Mesenteric fat pad (tissue), 1 donor: ENCODE results near the gene AJAP1. TPM values are rescaled to one million over a fixed set of nuclear protein-coding genes. Genes with fewer than 3 reads are reported as not detected.
"Not testable (repeated sequence)": the region's sequence is repeated elsewhere in the genome, so short reads cannot be mapped to it uniquely, and the experiment has no call there.

Experiments
- DNase-seq: peaks from one replicate; pipeline ENCODE4 v3.0.0-alpha.2; 2020; ENCODE audit warnings: low spot score
- long read RNA-seq: library from polyadenylated mRNA; unstranded; transcript quantifications from one replicate; pipeline ENCODE4 v2.0.0, GENCODE V29; 2020
- total RNA-seq: library from RNA; stranded (reverse); fragmentation: NEBNext Ultra II Directional; extraction: Animal tissue kit (Norgen Biotek cat#: 25700); gene quantifications from one replicate; pipeline ENCODE4 v1.2.1, GENCODE V29; 2021
- donor health status: DM: yes; HTN: yes; CAD: no.

AJAP1 gene, protein sequence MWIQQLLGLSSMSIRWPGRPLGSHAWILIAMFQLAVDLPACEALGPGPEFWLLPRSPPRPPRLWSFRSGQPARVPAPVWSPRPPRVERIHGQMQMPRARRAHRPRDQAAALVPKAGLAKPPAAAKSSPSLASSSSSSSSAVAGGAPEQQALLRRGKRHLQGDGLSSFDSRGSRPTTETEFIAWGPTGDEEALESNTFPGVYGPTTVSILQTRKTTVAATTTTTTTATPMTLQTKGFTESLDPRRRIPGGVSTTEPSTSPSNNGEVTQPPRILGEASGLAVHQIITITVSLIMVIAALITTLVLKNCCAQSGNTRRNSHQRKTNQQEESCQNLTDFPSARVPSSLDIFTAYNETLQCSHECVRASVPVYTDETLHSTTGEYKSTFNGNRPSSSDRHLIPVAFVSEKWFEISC
- 0.55 TPM for total RNA-seq
- long read RNA-seq, full-length matches to known transcripts: 1 of 4 reads
- long read RNA-seq, partial matches to known transcripts: 0 of 4 reads
- long read RNA-seq, other reads (novel, unspliced or antisense): 3 of 4 reads

GRCh38 chr1:4653796-4654725 lies at the start of gene AJAP1:
TSS of gene AJAP1 (plus strand) at chr1:4654609. CDS start at chr1:4655426, 817 bp downstream.
- no peak for DNase-seq

DNA sequence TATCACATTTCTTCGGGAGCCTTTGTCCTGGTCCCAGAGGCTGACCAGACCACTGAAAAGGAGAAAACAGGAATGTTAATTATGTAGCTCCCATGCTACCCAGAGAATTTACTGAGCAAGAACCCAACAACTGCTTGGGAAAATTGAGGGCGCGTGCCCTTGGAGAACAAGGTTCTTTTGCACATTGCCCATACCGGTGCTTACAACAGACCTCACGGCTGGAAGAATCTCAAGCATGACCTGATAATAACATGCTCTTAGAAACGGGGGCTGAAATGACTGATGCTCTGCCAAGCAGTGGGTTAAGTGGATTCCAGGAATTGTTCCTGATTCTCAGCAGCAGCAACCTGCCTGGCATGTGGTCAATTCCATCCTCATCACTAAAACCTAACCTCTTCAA lies 49.3 kb upstream of the AJAP1 start:
- no peak for DNase-seq

DNA sequence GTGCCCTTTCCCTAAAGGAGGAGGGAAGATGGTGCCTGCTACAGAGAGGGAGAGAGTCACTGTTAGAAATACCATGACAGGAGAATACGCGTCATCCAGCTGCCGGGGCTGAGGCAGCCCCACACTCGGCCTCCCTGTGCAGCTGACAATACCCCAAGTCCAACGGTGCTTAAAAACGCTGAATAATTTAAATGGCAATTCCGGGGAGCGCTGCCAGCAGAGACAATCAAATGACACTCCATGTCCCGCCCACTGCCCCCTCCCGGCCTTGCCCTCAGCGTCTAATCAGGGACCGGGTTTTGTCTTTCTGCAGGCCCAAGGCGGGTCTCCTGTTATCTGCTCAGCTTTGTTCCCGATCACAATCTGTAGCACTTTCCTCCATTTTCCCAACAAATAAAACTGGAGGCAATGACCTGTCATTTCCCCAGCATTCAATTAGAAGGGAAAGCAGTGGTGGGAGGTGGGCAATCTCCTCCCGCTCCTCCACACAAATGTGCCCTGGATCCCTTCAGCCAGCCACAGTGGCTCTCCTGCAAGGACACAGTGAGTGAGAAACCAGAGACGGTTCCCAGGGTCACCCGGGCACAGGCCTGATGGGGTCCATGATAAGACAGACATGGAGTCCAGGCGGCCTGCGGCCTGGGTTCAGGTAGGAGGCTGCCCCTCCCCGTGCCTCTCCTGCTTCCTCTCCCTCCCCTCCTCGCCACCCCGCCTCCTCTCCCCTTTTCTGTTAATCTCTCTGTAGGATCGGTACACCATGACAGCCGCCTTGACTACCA lies 42.7 kb upstream of the AJAP1 start:
- DNase-seq: no peak

GRCh38 chr1:4612991-4613390 lies 41.4 kb upstream of the AJAP1 start:
- no peak for DNase-seq

GRCh38 chr1:4613606-4614370 lies 40.6 kb upstream of the AJAP1 start:
- no peak for DNase-seq

- no peak for DNase-seq
Observed at GRCh38 chr1:4614371-4615137, 39.9 kb upstream of the AJAP1 start.

DNA sequence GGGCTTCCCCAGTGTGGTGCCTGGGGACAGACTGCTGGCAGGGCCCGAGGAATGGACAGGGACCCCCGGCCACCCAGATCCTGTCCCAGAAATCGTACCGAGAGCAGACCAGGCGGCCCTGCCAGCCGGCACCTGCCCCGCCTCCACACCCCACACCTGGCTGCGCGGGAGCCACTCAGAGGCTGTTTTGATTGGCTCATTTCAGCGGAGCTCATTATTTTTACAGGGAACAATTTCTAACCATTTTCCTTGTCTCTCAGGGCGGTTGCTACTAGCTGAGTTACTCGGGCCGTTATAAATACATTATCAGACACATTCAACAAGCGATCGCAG lies 39.3 kb upstream of the AJAP1 start:
- DNase-seq: no peak

DNA sequence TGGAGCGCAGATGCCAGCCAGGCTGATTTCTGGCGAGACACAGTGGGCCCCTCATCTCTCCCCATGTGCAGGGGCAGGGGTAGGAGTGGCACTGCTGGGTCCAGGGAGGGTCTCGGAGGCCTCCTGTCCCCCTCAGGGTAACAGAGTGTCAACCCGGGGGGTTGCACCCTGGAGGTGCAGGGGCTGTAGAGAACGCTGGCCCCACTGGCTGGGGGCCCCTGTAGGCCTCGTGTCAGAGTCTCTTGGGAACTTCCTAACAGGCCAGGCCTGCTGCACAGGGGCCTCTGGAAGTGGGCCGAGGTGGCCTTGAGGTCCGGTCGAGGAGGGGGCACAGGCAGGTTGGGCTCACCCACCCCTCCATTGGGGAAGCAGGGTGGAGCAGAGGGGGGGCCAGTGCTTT lies 38.9 kb upstream of the AJAP1 start:
- no peak for DNase-seq

DNA sequence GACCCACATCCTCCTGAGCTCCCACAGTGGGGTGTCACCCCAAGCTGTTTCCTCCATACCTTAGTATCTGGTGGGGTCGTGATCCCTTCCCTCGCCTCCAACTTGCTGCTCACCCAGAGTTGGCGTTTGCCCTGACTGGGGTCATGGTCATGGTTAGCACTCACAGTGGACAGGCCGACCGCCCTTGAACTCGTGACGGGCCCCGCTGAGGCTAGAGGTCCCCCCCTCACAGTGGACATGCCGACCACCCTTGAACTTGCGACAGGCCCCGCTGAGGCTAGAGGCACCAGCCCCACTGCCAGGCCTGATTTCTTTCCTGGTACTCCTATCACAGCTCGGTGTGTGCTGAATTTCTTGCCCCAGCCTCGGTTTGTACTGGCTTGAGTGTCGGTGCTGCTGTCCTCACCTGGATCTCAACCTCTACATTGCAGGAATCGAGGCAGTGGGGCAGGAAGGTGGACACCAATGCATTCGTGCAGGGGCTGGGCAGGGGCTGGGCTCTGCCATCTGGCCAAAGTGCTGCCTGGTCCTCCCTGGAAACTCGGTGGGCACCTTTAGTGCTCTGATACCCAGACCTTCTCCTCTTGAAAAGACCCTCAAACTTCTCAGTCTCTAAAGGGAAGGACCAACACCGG lies 37.5 kb upstream of the AJAP1 start:
- DNase-seq: no peak

DNA sequence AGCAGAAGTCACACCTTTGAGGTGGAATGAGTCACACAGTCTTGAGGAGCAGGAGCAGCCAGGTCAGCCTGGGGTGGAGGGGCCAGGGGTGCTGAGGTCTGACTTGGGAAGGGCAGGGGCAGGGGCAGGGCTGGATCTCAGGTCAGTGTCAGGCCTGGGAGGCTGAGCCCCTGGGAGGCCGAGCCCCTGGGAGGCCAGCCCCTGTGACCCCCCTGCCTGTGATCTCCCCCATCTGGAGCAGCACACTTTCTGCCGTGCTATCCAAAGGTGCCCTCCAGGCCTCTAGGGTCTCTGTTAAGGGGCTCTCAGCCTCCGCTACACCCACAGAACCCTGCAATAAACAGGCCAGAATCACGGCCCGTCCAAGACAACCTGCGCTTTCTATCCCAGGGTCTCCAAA lies 36.9 kb upstream of the AJAP1 start:
- DNase-seq: no peak

GRCh38 chr1:4618827-4619226 lies 35.6 kb upstream of the AJAP1 start:
- not testable (repeated sequence) for DNase-seq

DNA sequence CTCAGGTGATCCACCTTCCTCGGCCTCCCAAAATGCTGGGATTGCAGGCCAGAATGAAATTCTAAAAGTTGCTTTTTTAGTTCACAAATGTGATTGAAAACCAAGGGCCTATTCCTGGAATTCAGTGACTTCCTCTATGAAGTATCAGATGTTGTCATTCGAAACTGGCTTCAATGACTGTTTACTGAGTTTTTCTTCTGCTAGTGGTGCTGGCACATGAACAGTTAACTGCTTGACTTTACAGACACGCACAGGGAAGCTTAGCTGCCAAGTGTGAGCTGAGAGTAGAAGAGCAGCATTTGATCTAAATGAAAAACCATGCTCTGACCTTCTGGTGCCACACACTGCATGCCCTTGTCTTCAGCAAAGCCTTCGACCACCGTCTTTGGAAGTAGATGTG lies 32.8 kb upstream of the AJAP1 start:
- no peak for DNase-seq

- no peak for DNase-seq
Observed at GRCh38 chr1:4622821-4623220, 31.6 kb upstream of the AJAP1 start.

GRCh38 chr1:4624141-4624715 lies 30.2 kb upstream of the AJAP1 start:
- DNase-seq: no peak

DNA sequence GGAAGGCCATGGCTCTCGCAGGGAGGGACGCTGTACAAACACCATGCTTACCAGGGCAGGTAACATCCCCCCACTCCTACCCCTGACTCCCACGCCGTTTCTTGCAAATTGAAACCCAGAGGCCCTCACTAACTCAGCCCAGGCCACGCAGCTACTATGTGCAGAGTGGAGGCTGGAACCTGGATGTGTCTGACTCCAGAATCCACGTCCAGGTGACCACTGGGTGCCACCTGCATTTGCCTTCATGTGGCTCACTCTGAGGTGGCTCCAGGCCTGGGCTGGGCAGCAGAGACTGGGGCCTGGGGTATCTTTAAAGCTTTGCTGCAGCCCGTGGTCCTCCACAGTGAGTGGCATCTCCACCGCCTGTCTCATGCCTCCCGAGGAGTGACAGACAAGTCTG lies 29.6 kb upstream of the AJAP1 start:
- DNase-seq: no peak

- DNase-seq: no peak
Observed at GRCh38 chr1:4626061-4626460, 28.3 kb upstream of the AJAP1 start.

DNA sequence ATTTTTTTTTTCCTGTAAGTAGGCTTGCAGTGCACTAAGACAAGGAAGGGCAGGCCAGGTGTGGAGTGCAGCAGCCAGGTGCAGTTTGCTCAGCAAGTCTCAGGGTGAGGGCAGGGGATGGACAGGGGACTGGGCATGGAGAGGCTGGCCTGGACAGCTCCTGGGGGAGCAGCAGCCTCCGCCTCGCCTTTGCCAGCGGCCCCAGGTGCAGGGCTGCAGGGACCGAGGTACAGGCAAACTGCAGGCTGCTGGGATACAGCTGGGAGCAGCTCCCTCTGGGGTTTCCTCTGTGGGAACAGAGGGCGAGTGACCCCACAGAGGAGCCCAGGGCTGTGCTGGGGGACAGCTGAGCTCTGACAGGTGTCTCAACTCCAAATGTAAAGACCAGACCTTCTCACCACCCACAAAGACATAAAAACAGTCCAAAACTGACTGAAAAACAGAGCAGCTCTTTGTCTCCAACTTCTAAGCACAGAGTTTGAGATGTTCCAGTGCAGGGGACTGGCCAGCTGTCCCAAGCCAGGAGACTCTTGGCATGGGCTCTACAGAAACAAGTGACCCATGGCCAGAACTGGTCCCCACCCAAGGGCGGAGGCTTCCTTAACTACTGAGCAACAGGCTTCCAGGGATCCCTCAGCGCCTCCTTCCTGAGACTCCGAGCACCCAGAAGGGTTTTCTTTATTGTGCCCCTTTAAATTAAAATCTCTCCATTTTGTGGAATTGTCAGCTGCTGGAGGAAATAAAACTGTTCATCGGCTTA lies 27.7 kb upstream of the AJAP1 start:
- DNase-seq: no peak

GRCh38 chr1:4627353-4627752 lies 27.1 kb upstream of the AJAP1 start:
- DNase-seq: no peak
